Measurements from ENCODE around the gene PTGER2. TPM values are rescaled to one million over a fixed set of nuclear protein-coding genes. Genes with fewer than 3 reads are reported as not detected.

The PTGER2 gene
- total and polyA plus RNA-seq, 5 experiments from 2014 or later, result 2.9 to 114 (median 58.7) TPM

- DNase-seq, result no peak
- Mint-ChIP-seq H3K4me1 (peaks cover 38 to 75% (median 50%) of the 10 kb centered on the region in 4 donors), H3K27me3 (peaks cover 0 to 23% (median 3%) of the 10 kb centered on the region in 5 donors), H3K36me3 (peaks cover 0 to 9% (median 2%) of the 10 kb centered on the region in 3 donors), H3K9me3 (peaks cover 0 to 3% (median 0%) of the 10 kb centered on the region in 9 donors), H3K4me3 (peak overlapping the region in 3 of 10 donors; percentile 29 to 99 (median 86)), H3K27ac (peak overlapping the region in 3 of 10 donors; percentile 16 to 78 (median 73))
- no peak for ATAC-seq
- POLR2A ChIA-PET, result no interaction called here
Measured at GRCh38 chr14:52310541-52310940, 3.6 kb upstream of the PTGER2 start.

GRCh38 chr14:52312931-52313355 lies 1.2 kb upstream of the PTGER2 start:
- Mint-ChIP-seq H3K36me3 (peaks cover 0 to 9% (median 2%) of the 10 kb centered on the region in 3 donors), H3K27me3 (peaks cover 0 to 23% (median 3%) of the 10 kb centered on the region in 5 donors), H3K9me3 (peaks cover 0 to 3% (median 0%) of the 10 kb centered on the region in 9 donors), H3K4me1 (peaks cover 45 to 89% (median 68%) of the 10 kb centered on the region in 4 donors), H3K4me3 (peak overlapping the region; percentile 86 to 100 (median 97)), H3K27ac (peak overlapping the region in 9 of 10 donors; percentile 22 to 93 (median 86))
- no peak for DNase-seq
- POLR2A ChIA-PET, result no interaction called here
- no peak for ATAC-seq

GRCh38 chr14:52313462-52313861 lies 650 bp upstream of the PTGER2 start:
- POLR2A ChIA-PET, result interaction anchor here (1.2 to 1.6 kb wide), 4 partner anchors 8 to 464 kb away, joined by 3 to 4 read pairs (median 4); no protein-coding TSS in a partner anchor
- peak overlapping the region; percentile 86 to 100 (median 97) for H3K4me3 Mint-ChIP-seq
- peaks cover 0 to 23% (median 3%) of the 10 kb centered on the region in 5 donors for H3K27me3 Mint-ChIP-seq
- H3K36me3 Mint-ChIP-seq, result peaks cover 0 to 9% (median 2%) of the 10 kb centered on the region in 3 donors
- H3K27ac Mint-ChIP-seq, result peak overlapping the region; percentile 49 to 93 (median 88)
- peaks cover 49 to 88% (median 73%) of the 10 kb centered on the region in 4 donors for H3K4me1 Mint-ChIP-seq
- ATAC-seq (peak in 1 of 2 donors; percentile 17), DNase-seq (peak in 3 of 10 donors; percentile 20 to 43 (median 24))
- peaks cover 0 to 3% (median 0%) of the 10 kb centered on the region in 9 donors for H3K9me3 Mint-ChIP-seq

GRCh38 chr14:52314595-52315354 lies 663 bp downstream of the PTGER2 start:
- Mint-ChIP-seq H3K27ac (peak overlapping the region; percentile 77 to 97 (median 92)), H3K9me3 (peaks cover 0 to 3% (median 0%) of the 10 kb centered on the region in 9 donors), H3K4me3 (peak overlapping the region; percentile 94 to 100 (median 99)), H3K4me1 (peaks cover 49 to 91% (median 81%) of the 10 kb centered on the region in 4 donors), H3K36me3 (peaks cover 0 to 9% (median 2%) of the 10 kb centered on the region in 3 donors), H3K27me3 (peaks cover 0 to 23% (median 3%) of the 10 kb centered on the region in 5 donors)
- DNase-seq (peak in 9 of 10 donors; percentile 2 to 47 (median 14)), ATAC-seq (peak; percentile 50 to 52)
- POLR2A ChIA-PET, result interaction anchor here (0.5 to 1.6 kb wide), 9 partner anchors 10 to 462 kb away, joined by 3 to 4 read pairs (median 3); partner anchors contain the start of genes GPR137C and TXNDC16

- DNase-seq (peak in 3 of 10 donors; percentile 29 to 43 (median 30)), ATAC-seq (peak; percentile 21 to 38)
- H3K4me3 Mint-ChIP-seq, result peak overlapping the region; percentile 94 to 100 (median 99)
- H3K36me3 Mint-ChIP-seq, result peaks cover 0 to 9% (median 2%) of the 10 kb centered on the region in 3 donors
- H3K9me3 Mint-ChIP-seq, result peaks cover 0 to 3% (median 0%) of the 10 kb centered on the region in 9 donors
- H3K27ac Mint-ChIP-seq, result peak overlapping the region; percentile 77 to 97 (median 92)
- H3K27me3 Mint-ChIP-seq, result peaks cover 0 to 23% (median 3%) of the 10 kb centered on the region in 5 donors
- POLR2A ChIA-PET, result interaction anchor here (1.0 kb wide), 2 partner anchors 20 to 38 kb away, joined by 3 read pairs; no protein-coding TSS in a partner anchor
- peaks cover 52 to 93% (median 81%) of the 10 kb centered on the region in 4 donors for H3K4me1 Mint-ChIP-seq
Measured at GRCh38 chr14:52315355-52315718, 1.2 kb downstream of the PTGER2 start.

GRCh38 chr14:52318062-52318461 lies 4.0 kb downstream of the PTGER2 start:
- DNase-seq (no peak), ATAC-seq (no peak)
- Mint-ChIP-seq H3K27me3 (peaks cover 0 to 10% (median 3%) of the 10 kb centered on the region in 5 donors), H3K9me3 (peaks cover 0 to 24% (median 14%) of the 10 kb centered on the region in 9 donors), H3K4me1 (peaks cover 36 to 82% (median 58%) of the 10 kb centered on the region in 4 donors), H3K4me3 (peak overlapping the region; percentile 38 to 100 (median 95)), H3K36me3 (peaks cover 14 to 33% (median 21%) of the 10 kb centered on the region in 3 donors), H3K27ac (peak overlapping the region in 7 of 10 donors; percentile 23 to 94 (median 86))
- POLR2A ChIA-PET, result interaction anchor here (1.6 kb wide), 1 partner anchor 33 kb away, joined by 5 read pairs; no protein-coding TSS in a partner anchor

GRCh38 chr14:52318826-52319645 lies 4.9 kb downstream of the PTGER2 start:
- ATAC-seq (no peak), DNase-seq (no peak)
- peaks cover 19 to 34% (median 25%) of the 10 kb centered on the region in 3 donors for H3K36me3 Mint-ChIP-seq
- H3K4me1 Mint-ChIP-seq, result peaks cover 30 to 82% (median 54%) of the 10 kb centered on the region in 4 donors
- H3K4me3 Mint-ChIP-seq, result peak overlapping the region; percentile 17 to 96 (median 74)
- POLR2A ChIA-PET, result no interaction called here
- peaks cover 0 to 31% (median 14%) of the 10 kb centered on the region in 9 donors for H3K9me3 Mint-ChIP-seq
- peak overlapping the region in 6 of 10 donors; percentile 7 to 94 (median 76) for H3K27ac Mint-ChIP-seq
- peaks cover 0 to 6% (median 3%) of the 10 kb centered on the region in 5 donors for H3K27me3 Mint-ChIP-seq

- peaks cover 30 to 86% (median 55%) of the 10 kb centered on the region in 4 donors for H3K4me1 Mint-ChIP-seq
- ATAC-seq (no peak), DNase-seq (no peak)
- peaks cover 0 to 3% (median 1%) of the 10 kb centered on the region in 5 donors for H3K27me3 Mint-ChIP-seq
- H3K4me3 Mint-ChIP-seq, result peak overlapping the region in 1 of 10 donors; percentile 84
- peak overlapping the region in 6 of 10 donors; percentile 0 to 94 (median 6) for H3K27ac Mint-ChIP-seq
- POLR2A ChIA-PET, result no interaction called here
- H3K9me3 Mint-ChIP-seq, result peaks cover 0 to 31% (median 14%) of the 10 kb centered on the region in 9 donors
- H3K36me3 Mint-ChIP-seq, result peaks cover 19 to 32% (median 25%) of the 10 kb centered on the region in 3 donors
Measured at GRCh38 chr14:52319919-52320318, 5.8 kb downstream of the PTGER2 start.

- POLR2A ChIA-PET, result interaction anchor here (1.1 kb wide), 1 partner anchor 11 kb away, joined by 3 read pairs; the partner anchor contains the start of gene PTGER2
- peak overlapping the region in 2 of 10 donors; percentile 57 to 58 for H3K4me3 Mint-ChIP-seq
- peak in 1 of 10 donors; percentile 21 for DNase-seq
- peak overlapping the region in 5 of 10 donors; percentile 11 to 80 (median 52) for H3K27ac Mint-ChIP-seq
- peaks cover 23 to 80% (median 37%) of the 10 kb centered on the region in 4 donors for H3K4me1 Mint-ChIP-seq
- ATAC-seq, result peak; percentile 51 to 65
- peaks cover 25 to 42% (median 33%) of the 10 kb centered on the region in 3 donors for H3K36me3 Mint-ChIP-seq
- peaks cover 0 to 31% (median 14%) of the 10 kb centered on the region in 9 donors for H3K9me3 Mint-ChIP-seq
- H3K27me3 Mint-ChIP-seq, result no peaks in the 10 kb centered on the region
Measured at GRCh38 chr14:52325126-52325525, 11.0 kb downstream of the PTGER2 start.

GRCh38 chr14:52325630-52326029 lies 11.5 kb downstream of the PTGER2 start:
- H3K36me3 Mint-ChIP-seq, result peaks cover 22 to 42% (median 31%) of the 10 kb centered on the region in 3 donors
- H3K4me3 Mint-ChIP-seq, result peak overlapping the region in 3 of 10 donors; percentile 39 to 58 (median 57)
- no peaks in the 10 kb centered on the region for H3K27me3 Mint-ChIP-seq
- peaks cover 0 to 29% (median 14%) of the 10 kb centered on the region in 9 donors for H3K9me3 Mint-ChIP-seq
- no peak for DNase-seq
- peaks cover 23 to 76% (median 35%) of the 10 kb centered on the region in 4 donors for H3K4me1 Mint-ChIP-seq
- ATAC-seq, result no peak
- POLR2A ChIA-PET, result interaction anchor here (1.1 kb wide), 1 partner anchor 12 kb away, joined by 3 read pairs; the partner anchor contains the start of gene PTGER2
- H3K27ac Mint-ChIP-seq, result peak overlapping the region in 6 of 10 donors; percentile 11 to 80 (median 62)
